NCI-H2029 (cell line): Measurements from ENCODE around the gene GPM6B.

Source experiments
- DNase-seq: peaks from one replicate; lab custom pipeline; 2025; lab: John Stamatoyannopoulos, UW

Gene GPM6B

GRCh38 chrX:13816643-13817627 lies at the start of gene GPM6B:
Gene GPM6B, minus strand, starts transcription at chrX:13817093. Its CDS starts 189 bp downstream, at chrX:13816904.
- DNase-seq, result no peak

GRCh38 chrX:13864264-13864663 lies 47.4 kb upstream of the GPM6B start:
- DNase-seq, result no peak

GRCh38 chrX:13863324-13863723 lies 46.4 kb upstream of the GPM6B start:
- no peak for DNase-seq

- no peak for DNase-seq
Observed at GRCh38 chrX:13859724-13860123, 42.8 kb upstream of the GPM6B start.

- no peak for DNase-seq
Observed at GRCh38 chrX:13857804-13858203, 40.9 kb upstream of the GPM6B start.

- no peak for DNase-seq
Observed at GRCh38 chrX:13855689-13856450, 39.0 kb upstream of the GPM6B start.

- no peak for DNase-seq
Observed at GRCh38 chrX:13854003-13854402, 37.1 kb upstream of the GPM6B start.

- no peak for DNase-seq
Observed at GRCh38 chrX:13852001-13852695, 35.3 kb upstream of the GPM6B start.

- no peak for DNase-seq
Observed at GRCh38 chrX:13845721-13846378, 29.0 kb upstream of the GPM6B start.

GRCh38 chrX:13843150-13843721 lies 26.3 kb upstream of the GPM6B start:
- no peak for DNase-seq

- DNase-seq, result no peak
Observed at GRCh38 chrX:13840121-13840520, 23.2 kb upstream of the GPM6B start.

GRCh38 chrX:13837290-13837745 lies 20.4 kb upstream of the GPM6B start:
- no peak for DNase-seq

GRCh38 chrX:13836575-13836974 lies 19.7 kb upstream of the GPM6B start:
- no peak for DNase-seq

GRCh38 chrX:13835825-13836224 lies 18.9 kb upstream of the GPM6B start:
- DNase-seq, result no peak

- DNase-seq, result no peak
Observed at GRCh38 chrX:13834355-13834754, 17.5 kb upstream of the GPM6B start.

- no peak for DNase-seq
Observed at GRCh38 chrX:13829983-13830382, 13.1 kb upstream of the GPM6B start.

GRCh38 chrX:13828392-13828791 lies 11.5 kb upstream of the GPM6B start:
- no peak for DNase-seq

GRCh38 chrX:13827298-13828090 lies 10.6 kb upstream of the GPM6B start:
- DNase-seq, result no peak

GRCh38 chrX:13826770-13827169 lies 9.9 kb upstream of the GPM6B start:
- DNase-seq, result no peak

GRCh38 chrX:13825178-13825762 lies 8.4 kb upstream of the GPM6B start:
- DNase-seq, result no peak
